DOHH2 (cell line): ENCODE measurements around the gene SIRT3.

Experiments used
- H3F3A ChIP-seq: fragments of 200-600 bp; sonication (generic), shearing (Covaris generic); 2 replicates; pipeline ENCODE4 v1.6.0; 2016; ENCODE audit warnings: antibody characterized with exemption, mild to moderate bottlenecking; ENCODE audit not compliant: control insufficient read depth, insufficient read depth
- H3K27ac ChIP-seq: fragments of 200-600 bp; sonication (generic); 2 replicates; pipeline ENCODE4 v1.5.1; 2014; ENCODE audit warnings: low read depth, mild to moderate bottlenecking, low read length, moderate library complexity
- H3K27me3 ChIP-seq: fragments of 200-600 bp; sonication (generic); 2 replicates; pipeline ENCODE4 v1.6.1; 2014; ENCODE audit warnings: mild to moderate bottlenecking, low read length, mixed read lengths; ENCODE audit not compliant: control insufficient read depth
- H3K36me3 ChIP-seq: fragments of 200-600 bp; sonication (generic); 2 replicates; pipeline ENCODE4 v1.6.1; 2014; ENCODE audit warnings: mild to moderate bottlenecking, low read length, moderate library complexity, mixed read lengths; ENCODE audit not compliant: control insufficient read depth
- H3K4me1 ChIP-seq: fragments of 200-600 bp; sonication (generic); 2 replicates; pipeline ENCODE4 v1.6.1; 2014; ENCODE audit warnings: mild to moderate bottlenecking, low read length, mixed read lengths; ENCODE audit not compliant: control insufficient read depth
- H3K4me2 ChIP-seq: fragments of 200-600 bp; sonication (generic); 2 replicates; pipeline ENCODE4 v1.6.0; 2014; ENCODE audit warnings: mild to moderate bottlenecking, low read length, moderate library complexity
- H3K4me3 ChIP-seq: fragments of 200-600 bp; sonication (generic); 2 replicates; pipeline ENCODE4 v1.5.1; 2014; ENCODE audit warnings: mild to moderate bottlenecking, low read length, mixed read lengths
- H3K79me2 ChIP-seq: fragments of 200-600 bp; sonication (generic); 2 replicates; pipeline ENCODE4 v1.6.1; 2014; ENCODE audit warnings: mild to moderate bottlenecking, low read length, mixed read lengths; ENCODE audit not compliant: control insufficient read depth
- H3K9me2 ChIP-seq: fragments of 200-600 bp; sonication (generic); replicated peaks from 2 replicates; pipeline ENCODE4 v1.6.1; 2014; ENCODE audit warnings: mild to moderate bottlenecking, low read length, mixed read lengths; ENCODE audit not compliant: control insufficient read depth
- H3K9me3 ChIP-seq: fragments of 200-600 bp; sonication (generic); 2 replicates; pipeline ENCODE4 v1.6.1; 2014; ENCODE audit warnings: antibody characterized with exemption, low read length, mixed read lengths; ENCODE audit not compliant: control insufficient read depth, insufficient read depth
- H4K20me1 ChIP-seq: fragments of 200-600 bp; sonication (generic); 2 replicates; pipeline ENCODE4 v1.6.0; 2014; ENCODE audit warnings: low read depth, mild to moderate bottlenecking, antibody characterized with exemption, low read length, moderate library complexity; ENCODE audit not compliant: control insufficient read depth, insufficient read depth
- EZH2phosphoT487 ChIP-seq: fragments of 200-600 bp; sonication (generic); IDR thresholded peaks from 2 replicates; pipeline ENCODE4 v1.6.1; 2017; ENCODE audit warnings: borderline replicate concordance, mild to moderate bottlenecking, antibody characterized with exemption, low read length, moderate library complexity, mixed read lengths
- TF ChIP-seq, protein P1 (sequence below): fragments of 200-600 bp; sonication (generic); IDR thresholded peaks from one replicate; pipeline ENCODE4 v1.5.1; 2014; ENCODE audit warnings: antibody characterized with exemption, mild to moderate bottlenecking, low read depth, low read length; ENCODE audit not compliant: poor library complexity, severe bottlenecking

Gene SIRT3

DNA sequence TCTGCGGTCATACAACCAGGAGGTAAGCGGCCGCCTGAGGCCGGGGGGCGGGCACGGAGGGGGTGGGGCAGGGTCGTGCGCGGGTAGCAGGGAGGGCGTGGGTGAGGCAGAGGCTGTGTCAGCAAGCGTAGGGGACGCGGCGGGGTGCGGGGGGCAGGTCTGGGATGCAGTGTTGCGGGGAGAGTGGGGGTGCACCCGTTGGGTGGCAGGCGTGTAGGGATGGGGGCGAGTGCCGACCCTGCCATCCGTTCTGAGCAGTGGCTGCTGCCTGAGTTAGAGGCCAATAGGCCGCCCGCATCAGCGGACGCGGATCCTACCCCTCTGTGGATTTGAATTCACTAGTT is 27.3 kb downstream of the SIRT3 start:
- Histone ChIP-seq H3K79me2 (peaks cover 66% of the 10 kb centered on the region), H3K4me3 (peak overlapping the region; percentile 100), H3K9me3 (no peaks in the 10 kb centered on the region), H3K27me3 (no peaks in the 10 kb centered on the region), H3K4me2 (peak overlapping the region; percentile 98), H3K9me2 (no peaks in the 10 kb centered on the region), H3K4me1 (peaks cover 26% of the 10 kb centered on the region), H3K36me3 (peaks cover 89% of the 10 kb centered on the region), H3K27ac (peak overlapping the region; percentile 89), H3F3A (peaks cover 8% of the 10 kb centered on the region), H4K20me1 (peaks cover 20% of the 10 kb centered on the region)
- TF ChIP-seq EZH2phosphoT487, result no peak
- TF ChIP-seq, protein P1, sequence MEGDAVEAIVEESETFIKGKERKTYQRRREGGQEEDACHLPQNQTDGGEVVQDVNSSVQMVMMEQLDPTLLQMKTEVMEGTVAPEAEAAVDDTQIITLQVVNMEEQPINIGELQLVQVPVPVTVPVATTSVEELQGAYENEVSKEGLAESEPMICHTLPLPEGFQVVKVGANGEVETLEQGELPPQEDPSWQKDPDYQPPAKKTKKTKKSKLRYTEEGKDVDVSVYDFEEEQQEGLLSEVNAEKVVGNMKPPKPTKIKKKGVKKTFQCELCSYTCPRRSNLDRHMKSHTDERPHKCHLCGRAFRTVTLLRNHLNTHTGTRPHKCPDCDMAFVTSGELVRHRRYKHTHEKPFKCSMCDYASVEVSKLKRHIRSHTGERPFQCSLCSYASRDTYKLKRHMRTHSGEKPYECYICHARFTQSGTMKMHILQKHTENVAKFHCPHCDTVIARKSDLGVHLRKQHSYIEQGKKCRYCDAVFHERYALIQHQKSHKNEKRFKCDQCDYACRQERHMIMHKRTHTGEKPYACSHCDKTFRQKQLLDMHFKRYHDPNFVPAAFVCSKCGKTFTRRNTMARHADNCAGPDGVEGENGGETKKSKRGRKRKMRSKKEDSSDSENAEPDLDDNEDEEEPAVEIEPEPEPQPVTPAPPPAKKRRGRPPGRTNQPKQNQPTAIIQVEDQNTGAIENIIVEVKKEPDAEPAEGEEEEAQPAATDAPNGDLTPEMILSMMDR, result no peak

DNA sequence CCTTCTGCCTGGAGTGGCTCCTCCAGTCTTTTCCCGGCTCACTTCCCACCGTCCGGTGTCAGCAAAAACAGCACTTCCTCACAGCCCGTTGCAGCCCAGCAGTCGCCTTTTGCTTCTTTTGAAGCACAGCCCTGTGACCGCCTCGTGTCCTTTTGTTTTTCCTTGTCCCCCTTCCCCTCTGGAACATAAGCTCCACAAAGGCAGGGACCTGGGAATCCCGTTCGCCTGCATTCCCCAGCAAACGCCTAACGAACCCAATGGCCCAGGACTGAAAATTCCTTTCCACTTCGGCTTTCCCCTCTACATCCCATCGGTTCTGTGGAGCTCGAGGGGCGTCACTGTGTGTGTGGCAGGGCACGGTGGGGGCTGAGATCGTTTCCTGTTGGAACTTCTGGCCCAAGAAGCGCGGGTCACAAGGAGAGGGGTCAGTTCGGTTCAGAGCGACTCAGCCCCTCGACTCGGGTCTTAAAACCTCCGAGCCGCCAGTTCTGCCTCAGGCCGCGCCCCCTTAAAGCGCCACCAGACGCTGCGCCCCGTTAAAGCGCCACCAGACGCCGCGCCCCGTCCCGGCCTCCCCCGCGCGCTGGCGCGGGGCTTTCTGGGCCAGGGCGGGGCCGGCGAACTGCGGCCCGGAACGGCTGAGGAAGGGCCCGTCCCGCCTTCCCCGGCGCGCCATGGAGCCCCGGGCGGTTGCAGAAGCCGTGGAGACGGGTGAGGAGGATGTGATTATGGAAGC is 27.8 kb downstream of the SIRT3 start:
- Histone ChIP-seq H3K27me3 (no peaks in the 10 kb centered on the region), H3K4me3 (peak overlapping the region; percentile 100), H3K4me2 (peak overlapping the region; percentile 98), H3K9me3 (no peaks in the 10 kb centered on the region), H3K36me3 (peaks cover 90% of the 10 kb centered on the region), H3K27ac (peak overlapping the region; percentile 89), H3K4me1 (peaks cover 26% of the 10 kb centered on the region), H3K79me2 (peaks cover 66% of the 10 kb centered on the region), H4K20me1 (peaks cover 20% of the 10 kb centered on the region), H3F3A (peaks cover 8% of the 10 kb centered on the region), H3K9me2 (no peaks in the 10 kb centered on the region)
- TF ChIP-seq EZH2phosphoT487, result no peak
- TF ChIP-seq, protein P1, result no peak

DNA sequence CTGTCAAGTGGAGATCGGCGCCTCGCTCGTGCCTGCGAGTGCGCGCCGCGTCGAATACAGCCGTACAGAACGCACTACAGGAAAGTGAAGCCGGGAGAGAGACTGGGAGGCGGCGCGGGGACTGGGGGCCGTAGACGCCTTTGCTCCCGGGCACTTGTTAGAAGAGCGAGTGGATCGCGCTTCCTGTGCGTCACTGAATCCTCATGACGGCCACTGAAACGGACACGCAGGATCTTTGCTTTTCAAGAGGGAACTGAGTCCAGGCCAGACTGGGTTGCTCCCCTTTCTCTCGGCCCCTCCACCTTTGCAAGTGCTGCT is 28.3 kb downstream of the SIRT3 start:
- TF ChIP-seq, protein P1, result no peak
- no peak for TF ChIP-seq EZH2phosphoT487
- H3K27ac ChIP-seq, result peak overlapping the region; percentile 89
- H3K36me3 ChIP-seq, result peaks cover 86% of the 10 kb centered on the region
- H3F3A ChIP-seq, result peaks cover 8% of the 10 kb centered on the region
- H3K4me3 ChIP-seq, result peak overlapping the region; percentile 100
- no peaks in the 10 kb centered on the region for H3K27me3 ChIP-seq
- H4K20me1 ChIP-seq, result peaks cover 20% of the 10 kb centered on the region
- no peaks in the 10 kb centered on the region for H3K9me2 ChIP-seq
- H3K4me1 ChIP-seq, result peaks cover 26% of the 10 kb centered on the region
- peaks cover 66% of the 10 kb centered on the region for H3K79me2 ChIP-seq
- no peaks in the 10 kb centered on the region for H3K9me3 ChIP-seq
- H3K4me2 ChIP-seq, result peak overlapping the region; percentile 98
